DOHH2 (cell line): ENCODE results near the gene P2RY11.

Source experiments
- H3F3A ChIP-seq: fragments of 200-600 bp; sonication (generic), shearing (Covaris generic); 2 replicates; pipeline ENCODE4 v1.6.0; 2016; ENCODE audit warnings: antibody characterized with exemption, mild to moderate bottlenecking; ENCODE audit not compliant: control insufficient read depth, insufficient read depth
- H3K27ac ChIP-seq: fragments of 200-600 bp; sonication (generic); 2 replicates; pipeline ENCODE4 v1.5.1; 2014; ENCODE audit warnings: low read depth, mild to moderate bottlenecking, low read length, moderate library complexity
- H3K27me3 ChIP-seq: fragments of 200-600 bp; sonication (generic); 2 replicates; pipeline ENCODE4 v1.6.1; 2014; ENCODE audit warnings: mild to moderate bottlenecking, low read length, mixed read lengths; ENCODE audit not compliant: control insufficient read depth
- H3K36me3 ChIP-seq: fragments of 200-600 bp; sonication (generic); 2 replicates; pipeline ENCODE4 v1.6.1; 2014; ENCODE audit warnings: mild to moderate bottlenecking, low read length, moderate library complexity, mixed read lengths; ENCODE audit not compliant: control insufficient read depth
- H3K4me1 ChIP-seq: fragments of 200-600 bp; sonication (generic); 2 replicates; pipeline ENCODE4 v1.6.1; 2014; ENCODE audit warnings: mild to moderate bottlenecking, low read length, mixed read lengths; ENCODE audit not compliant: control insufficient read depth
- H3K4me2 ChIP-seq: fragments of 200-600 bp; sonication (generic); 2 replicates; pipeline ENCODE4 v1.6.0; 2014; ENCODE audit warnings: mild to moderate bottlenecking, low read length, moderate library complexity
- H3K4me3 ChIP-seq: fragments of 200-600 bp; sonication (generic); 2 replicates; pipeline ENCODE4 v1.5.1; 2014; ENCODE audit warnings: mild to moderate bottlenecking, low read length, mixed read lengths
- H3K79me2 ChIP-seq: fragments of 200-600 bp; sonication (generic); 2 replicates; pipeline ENCODE4 v1.6.1; 2014; ENCODE audit warnings: mild to moderate bottlenecking, low read length, mixed read lengths; ENCODE audit not compliant: control insufficient read depth
- H3K9me2 ChIP-seq: fragments of 200-600 bp; sonication (generic); replicated peaks from 2 replicates; pipeline ENCODE4 v1.6.1; 2014; ENCODE audit warnings: mild to moderate bottlenecking, low read length, mixed read lengths; ENCODE audit not compliant: control insufficient read depth
- H3K9me3 ChIP-seq: fragments of 200-600 bp; sonication (generic); 2 replicates; pipeline ENCODE4 v1.6.1; 2014; ENCODE audit warnings: antibody characterized with exemption, low read length, mixed read lengths; ENCODE audit not compliant: control insufficient read depth, insufficient read depth
- H4K20me1 ChIP-seq: fragments of 200-600 bp; sonication (generic); 2 replicates; pipeline ENCODE4 v1.6.0; 2014; ENCODE audit warnings: low read depth, mild to moderate bottlenecking, antibody characterized with exemption, low read length, moderate library complexity; ENCODE audit not compliant: control insufficient read depth, insufficient read depth
- EZH2phosphoT487 ChIP-seq: fragments of 200-600 bp; sonication (generic); IDR thresholded peaks from 2 replicates; pipeline ENCODE4 v1.6.1; 2017; ENCODE audit warnings: borderline replicate concordance, mild to moderate bottlenecking, antibody characterized with exemption, low read length, moderate library complexity, mixed read lengths
- TF ChIP-seq, protein P1 (sequence below): fragments of 200-600 bp; sonication (generic); IDR thresholded peaks from one replicate; pipeline ENCODE4 v1.5.1; 2014; ENCODE audit warnings: antibody characterized with exemption, mild to moderate bottlenecking, low read depth, low read length; ENCODE audit not compliant: poor library complexity, severe bottlenecking

The P2RY11 gene

DNA sequence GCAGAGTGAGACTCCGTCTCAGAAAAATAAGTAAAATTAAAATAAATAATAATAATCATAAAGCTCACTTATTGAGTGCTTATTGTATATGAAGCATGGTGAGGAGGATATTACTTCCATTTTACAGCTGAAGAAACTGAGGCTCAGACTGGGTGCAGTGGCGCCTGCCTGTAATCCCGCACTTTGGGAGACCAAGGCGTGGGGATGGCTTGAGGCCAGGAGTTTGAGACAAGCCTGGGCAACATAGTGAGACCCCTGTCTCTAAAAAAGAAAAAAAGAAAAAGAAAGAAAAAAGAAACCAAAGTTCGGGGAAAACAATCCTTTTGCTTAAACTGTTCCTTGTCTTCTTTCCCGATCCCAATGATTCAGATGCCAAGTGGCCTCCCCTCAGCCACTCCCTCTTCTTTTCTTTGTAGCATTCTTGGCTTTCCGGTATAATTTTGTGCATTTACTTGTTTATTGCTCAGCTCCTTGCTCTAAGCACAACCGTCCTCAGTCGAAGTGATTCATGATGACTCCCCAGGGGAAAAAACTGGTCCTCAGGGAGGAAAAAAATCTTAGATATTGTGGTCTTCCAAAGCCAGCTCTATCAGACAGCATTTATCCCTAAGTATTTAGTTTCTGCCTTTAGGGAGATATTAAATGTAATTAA lies 9.2 kb downstream of the P2RY11 start:
- H3K9me3 ChIP-seq = no peaks in the 10 kb centered on the region
- TF ChIP-seq, protein P1, sequence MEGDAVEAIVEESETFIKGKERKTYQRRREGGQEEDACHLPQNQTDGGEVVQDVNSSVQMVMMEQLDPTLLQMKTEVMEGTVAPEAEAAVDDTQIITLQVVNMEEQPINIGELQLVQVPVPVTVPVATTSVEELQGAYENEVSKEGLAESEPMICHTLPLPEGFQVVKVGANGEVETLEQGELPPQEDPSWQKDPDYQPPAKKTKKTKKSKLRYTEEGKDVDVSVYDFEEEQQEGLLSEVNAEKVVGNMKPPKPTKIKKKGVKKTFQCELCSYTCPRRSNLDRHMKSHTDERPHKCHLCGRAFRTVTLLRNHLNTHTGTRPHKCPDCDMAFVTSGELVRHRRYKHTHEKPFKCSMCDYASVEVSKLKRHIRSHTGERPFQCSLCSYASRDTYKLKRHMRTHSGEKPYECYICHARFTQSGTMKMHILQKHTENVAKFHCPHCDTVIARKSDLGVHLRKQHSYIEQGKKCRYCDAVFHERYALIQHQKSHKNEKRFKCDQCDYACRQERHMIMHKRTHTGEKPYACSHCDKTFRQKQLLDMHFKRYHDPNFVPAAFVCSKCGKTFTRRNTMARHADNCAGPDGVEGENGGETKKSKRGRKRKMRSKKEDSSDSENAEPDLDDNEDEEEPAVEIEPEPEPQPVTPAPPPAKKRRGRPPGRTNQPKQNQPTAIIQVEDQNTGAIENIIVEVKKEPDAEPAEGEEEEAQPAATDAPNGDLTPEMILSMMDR = no peak
- TF ChIP-seq EZH2phosphoT487 = no peak
- H3K27ac ChIP-seq = no peak overlapping the region
- H3K9me2 ChIP-seq = no peaks in the 10 kb centered on the region
- peaks cover 6% of the 10 kb centered on the region for H4K20me1 ChIP-seq
- H3F3A ChIP-seq = peaks cover 35% of the 10 kb centered on the region
- H3K79me2 ChIP-seq = peaks cover 24% of the 10 kb centered on the region
- H3K4me3 ChIP-seq = no peak overlapping the region
- no peak overlapping the region for H3K4me2 ChIP-seq
- no peaks in the 10 kb centered on the region for H3K27me3 ChIP-seq
- peaks cover 23% of the 10 kb centered on the region for H3K4me1 ChIP-seq
- peaks cover 38% of the 10 kb centered on the region for H3K36me3 ChIP-seq

DNA sequence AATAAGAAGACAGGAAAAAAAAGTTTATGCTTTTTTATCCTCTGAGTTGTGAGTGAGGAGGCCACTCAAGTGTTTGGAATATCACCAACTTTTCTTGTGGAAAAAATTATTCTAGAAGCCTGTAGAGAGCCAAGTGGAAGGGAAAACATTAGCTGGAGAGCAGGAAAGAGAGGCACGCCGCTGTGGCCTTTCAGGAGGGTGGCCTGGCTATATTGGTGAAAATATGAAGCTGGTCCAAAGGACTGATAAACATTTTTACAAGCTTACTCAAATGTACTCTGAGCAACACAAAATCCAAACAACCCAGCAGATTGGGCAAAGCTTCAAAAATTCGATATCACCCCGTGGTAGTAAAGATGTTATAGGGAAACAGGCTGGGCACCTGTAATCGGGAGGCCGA lies 10.6 kb downstream of the P2RY11 start:
- no peaks in the 10 kb centered on the region for H3K9me3 ChIP-seq
- peaks cover 6% of the 10 kb centered on the region; the same call in 1 of the 2 replicates for H4K20me1 ChIP-seq
- no peak overlapping the region for H3K27ac ChIP-seq
- no peak overlapping the region for H3K4me2 ChIP-seq
- H3K36me3 ChIP-seq = peaks cover 31% of the 10 kb centered on the region
- no peaks in the 10 kb centered on the region for H3K9me2 ChIP-seq
- no peak overlapping the region for H3K4me3 ChIP-seq
- peaks cover 45% of the 10 kb centered on the region for H3F3A ChIP-seq
- TF ChIP-seq, protein P1 = no peak
- TF ChIP-seq EZH2phosphoT487 = no peak
- peaks cover 24% of the 10 kb centered on the region for H3K79me2 ChIP-seq
- H3K4me1 ChIP-seq = peaks cover 23% of the 10 kb centered on the region
- H3K27me3 ChIP-seq = no peaks in the 10 kb centered on the region

DNA sequence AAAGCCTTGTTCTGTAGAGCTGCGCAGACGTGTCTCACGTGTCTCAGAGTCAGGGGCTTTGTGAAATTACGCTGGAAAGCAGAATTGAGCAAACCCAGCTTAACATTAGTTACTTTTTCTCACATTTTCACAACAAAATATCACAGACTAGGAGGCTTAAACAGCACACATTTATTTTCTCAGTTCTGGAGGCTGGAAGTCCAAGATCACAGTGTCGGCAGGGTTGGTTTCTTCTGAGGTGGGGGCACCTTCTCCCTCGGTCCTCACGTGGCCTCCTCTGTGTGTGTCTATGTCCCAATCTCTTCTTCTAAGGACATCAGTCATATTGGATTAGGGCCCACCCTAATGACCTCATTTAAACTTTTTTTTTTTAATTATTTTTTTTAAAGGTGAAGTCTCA lies 12.9 kb downstream of the P2RY11 start:
- H4K20me1 ChIP-seq = no peaks in the 10 kb centered on the region
- H3F3A ChIP-seq = peaks cover 65% of the 10 kb centered on the region
- peaks cover 30% of the 10 kb centered on the region for H3K36me3 ChIP-seq
- no peaks in the 10 kb centered on the region for H3K27me3 ChIP-seq
- TF ChIP-seq EZH2phosphoT487 = no peak
- TF ChIP-seq, protein P1 = no peak
- H3K4me1 ChIP-seq = peaks cover 15% of the 10 kb centered on the region
- no peaks in the 10 kb centered on the region for H3K9me2 ChIP-seq
- H3K79me2 ChIP-seq = peaks cover 3% of the 10 kb centered on the region
- no peak overlapping the region for H3K4me2 ChIP-seq
- H3K4me3 ChIP-seq = no peak overlapping the region
- H3K9me3 ChIP-seq = no peaks in the 10 kb centered on the region
- H3K27ac ChIP-seq = no peak overlapping the region
